ENCODE measurements around the gene AP2A1.

GRCh38 chr19:49779731-49780555 lies 13.1 kb downstream of the AP2A1 start:
- no peak for TF ChIP-seq PATZ1 (CRISPR knock-in tag; IDR thresholded peaks at IDR 0.05; ENCODE audit: borderline replicate concordance)
- TF ChIP-seq ZNF8 (CRISPR knock-in tag; IDR thresholded peaks at IDR 0.05), result no peak
- no peak for TF ChIP-seq TSHZ2 (CRISPR knock-in tag; IDR thresholded peaks at IDR 0.05)
- TF ChIP-seq PPARA (CRISPR knock-in tag; IDR thresholded peaks at IDR 0.05; ENCODE audit: borderline replicate concordance), result no peak
- no peak for TF ChIP-seq ZC3H10 (CRISPR knock-in tag; IDR thresholded peaks at IDR 0.05)

All from SK-N-SH treated with all-trans-retinoic acid at 6 μM for 48 hours (cell line).